ENCODE data around the gene TMC4. TPM values are rescaled to one million over a fixed set of nuclear protein-coding genes. Genes with fewer than 3 reads are reported as not detected.
A peak's percentile ranks its signal among the peaks of the same experiment; 100 is the strongest.
"Not testable (repeated sequence)": the region's sequence is repeated elsewhere in the genome, so short reads cannot be mapped to it uniquely, and the experiment has no call there.

TMC4 gene, protein sequence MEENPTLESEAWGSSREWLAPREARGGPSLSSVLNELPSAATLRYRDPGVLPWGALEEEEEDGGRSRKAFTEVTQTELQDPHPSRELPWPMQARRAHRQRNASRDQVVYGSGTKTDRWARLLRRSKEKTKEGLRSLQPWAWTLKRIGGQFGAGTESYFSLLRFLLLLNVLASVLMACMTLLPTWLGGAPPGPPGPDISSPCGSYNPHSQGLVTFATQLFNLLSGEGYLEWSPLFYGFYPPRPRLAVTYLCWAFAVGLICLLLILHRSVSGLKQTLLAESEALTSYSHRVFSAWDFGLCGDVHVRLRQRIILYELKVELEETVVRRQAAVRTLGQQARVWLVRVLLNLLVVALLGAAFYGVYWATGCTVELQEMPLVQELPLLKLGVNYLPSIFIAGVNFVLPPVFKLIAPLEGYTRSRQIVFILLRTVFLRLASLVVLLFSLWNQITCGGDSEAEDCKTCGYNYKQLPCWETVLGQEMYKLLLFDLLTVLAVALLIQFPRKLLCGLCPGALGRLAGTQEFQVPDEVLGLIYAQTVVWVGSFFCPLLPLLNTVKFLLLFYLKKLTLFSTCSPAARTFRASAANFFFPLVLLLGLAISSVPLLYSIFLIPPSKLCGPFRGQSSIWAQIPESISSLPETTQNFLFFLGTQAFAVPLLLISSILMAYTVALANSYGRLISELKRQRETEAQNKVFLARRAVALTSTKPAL
- total RNA-seq = 1 to 10 TPM in 1 of 2 donors, not detected in 1; 1.2 TPM

GRCh38 chr19:54172471-54173358, at the start of gene TMC4:
Gene TMC4 (minus strand): TSS chr19:54173160. CDS start chr19:54173117, 43 bp downstream.
- ATAC-seq (no peak), DNase-seq (ENCODE audit: low spot score) (no peak)
- H3K27ac Mint-ChIP-seq = no peak within 1 kb of the TSS
- H3K36me3 Mint-ChIP-seq = no peaks in the 10 kb centered on the region
- H3K4me1 Mint-ChIP-seq (ENCODE audit: low read depth in 2 of 2) = peaks cover 0 to 2% of the 10 kb centered on the region in 2 donors
- no peak within 1 kb of the TSS for H3K4me3 Mint-ChIP-seq
- no peaks in the 10 kb centered on the region for H3K27me3 Mint-ChIP-seq
- H3K9me3 Mint-ChIP-seq = no peaks in the 10 kb centered on the region

DNA sequence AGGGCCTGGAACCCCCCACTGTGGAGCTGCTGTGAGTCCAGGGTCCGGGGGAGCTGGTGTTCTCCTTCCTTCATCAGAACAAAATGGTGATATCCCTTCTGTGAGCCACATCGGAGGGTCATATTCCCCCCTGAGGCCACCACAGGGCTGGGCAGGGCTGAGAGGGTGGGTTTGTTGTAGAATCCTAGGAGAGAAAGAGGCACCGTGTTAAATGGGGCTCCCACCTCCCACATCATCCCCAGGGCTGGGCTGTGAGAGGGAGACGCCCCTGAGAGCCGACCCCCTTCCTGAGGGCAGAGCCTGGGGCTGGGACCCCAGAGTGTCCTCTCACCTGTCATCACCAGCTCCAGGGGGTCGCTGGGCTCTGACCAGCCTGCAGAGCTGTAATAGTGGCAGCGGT, 49.0 kb upstream of the TMC4 start:
- H3K36me3 Mint-ChIP-seq; H3K9me3 Mint-ChIP-seq; H3K4me1 Mint-ChIP-seq (ENCODE audit: low read depth in 2 of 2); H3K4me3 Mint-ChIP-seq; ATAC-seq; H3K27ac Mint-ChIP-seq; DNase-seq (ENCODE audit: low spot score): not testable (repeated sequence)
- peaks cover 0 to 12% of the 10 kb centered on the region in 2 donors for H3K27me3 Mint-ChIP-seq

- H3K4me3 Mint-ChIP-seq; H3K36me3 Mint-ChIP-seq; H3K27ac Mint-ChIP-seq; ATAC-seq; DNase-seq (ENCODE audit: low spot score); H3K4me1 Mint-ChIP-seq (ENCODE audit: low read depth in 2 of 2); H3K9me3 Mint-ChIP-seq: not testable (repeated sequence)
- H3K27me3 Mint-ChIP-seq = peaks cover 0 to 12% of the 10 kb centered on the region in 2 donors
Observed at GRCh38 chr19:54219702-54220101, 46.7 kb upstream of the TMC4 start.

DNA sequence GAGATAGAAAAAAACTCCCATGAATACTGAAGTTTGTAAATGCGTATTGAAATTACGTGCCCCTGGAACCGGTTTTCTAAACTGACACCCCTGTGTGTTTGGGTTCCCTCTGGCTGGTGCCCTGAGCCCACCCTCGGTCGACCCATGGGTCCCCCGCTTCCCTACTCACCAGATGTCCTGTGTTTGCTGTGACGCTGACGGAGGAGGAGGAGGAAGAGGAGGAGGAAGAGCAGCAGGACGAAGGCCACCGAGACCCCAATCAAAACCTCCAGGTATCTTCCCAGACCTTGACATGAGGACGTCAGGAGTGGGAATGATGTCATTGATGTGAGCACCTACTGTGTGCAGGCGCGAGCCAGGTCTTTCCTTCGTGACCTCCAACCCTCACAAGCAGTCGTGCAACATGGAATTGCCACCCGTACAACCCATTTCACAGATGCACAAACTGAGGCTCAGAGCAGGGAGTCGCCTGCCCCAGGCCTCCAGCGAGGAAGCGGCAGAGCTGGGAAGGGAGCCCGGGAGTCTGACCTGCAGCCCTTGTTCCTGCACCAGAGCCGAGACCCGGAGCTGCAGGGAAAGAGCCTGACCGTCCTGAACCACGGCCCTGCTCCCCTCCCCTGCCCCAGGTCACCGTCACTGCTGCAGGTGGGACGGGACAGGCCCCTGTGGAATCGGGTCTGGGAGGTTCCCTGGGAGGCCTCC, 46.2 kb upstream of the TMC4 start:
- Mint-ChIP-seq H3K36me3 (no peaks in the 10 kb centered on the region), H3K27ac (no peak overlapping the region), H3K27me3 (peaks cover 0 to 12% of the 10 kb centered on the region in 2 donors), H3K9me3 (no peaks in the 10 kb centered on the region), H3K4me1 (ENCODE audit: low read depth in 2 of 2) (peaks cover 0 to 6% of the 10 kb centered on the region in 2 donors), H3K4me3 (no peak overlapping the region)
- ATAC-seq (no peak), DNase-seq (ENCODE audit: low spot score) (no peak)

- peak in 1 of 2 donors; percentile 24 for ATAC-seq
- Mint-ChIP-seq H3K9me3 (no peaks in the 10 kb centered on the region), H3K4me3 (no peak overlapping the region), H3K4me1 (ENCODE audit: low read depth in 2 of 2) (peaks cover 0 to 2% of the 10 kb centered on the region in 2 donors), H3K36me3 (no peaks in the 10 kb centered on the region), H3K27ac (no peak overlapping the region), H3K27me3 (peaks cover 0 to 5% of the 10 kb centered on the region in 2 donors)
- DNase-seq (ENCODE audit: low spot score) = no peak
Observed at GRCh38 chr19:54218259-54218658, 45.3 kb upstream of the TMC4 start.

- not testable (repeated sequence) for H3K4me1 Mint-ChIP-seq (ENCODE audit: low read depth in 2 of 2)
Observed at GRCh38 chr19:54217517-54218247, 44.7 kb upstream of the TMC4 start.

GRCh38 chr19:54216869-54217268, 43.9 kb upstream of the TMC4 start:
- no peaks in the 10 kb centered on the region for H3K9me3 Mint-ChIP-seq
- H3K4me1 Mint-ChIP-seq (ENCODE audit: low read depth in 2 of 2) = peaks cover 0 to 2% of the 10 kb centered on the region in 2 donors
- ATAC-seq = no peak
- H3K36me3 Mint-ChIP-seq = no peaks in the 10 kb centered on the region
- H3K27me3 Mint-ChIP-seq = peaks cover 0 to 3% of the 10 kb centered on the region in 2 donors
- no peak for DNase-seq (ENCODE audit: low spot score)
- H3K4me3 Mint-ChIP-seq = no peak overlapping the region
- peak overlapping the region in 1 of 2 donors; percentile 36 for H3K27ac Mint-ChIP-seq

More at GRCh38 chr19:54217517-54218247, 44.7 kb upstream of the TMC4 start:
- H3K27me3 Mint-ChIP-seq; H3K36me3 Mint-ChIP-seq; ATAC-seq; H3K9me3 Mint-ChIP-seq; H3K27ac Mint-ChIP-seq; H3K4me3 Mint-ChIP-seq; DNase-seq (ENCODE audit: low spot score): not testable (repeated sequence)

DNA sequence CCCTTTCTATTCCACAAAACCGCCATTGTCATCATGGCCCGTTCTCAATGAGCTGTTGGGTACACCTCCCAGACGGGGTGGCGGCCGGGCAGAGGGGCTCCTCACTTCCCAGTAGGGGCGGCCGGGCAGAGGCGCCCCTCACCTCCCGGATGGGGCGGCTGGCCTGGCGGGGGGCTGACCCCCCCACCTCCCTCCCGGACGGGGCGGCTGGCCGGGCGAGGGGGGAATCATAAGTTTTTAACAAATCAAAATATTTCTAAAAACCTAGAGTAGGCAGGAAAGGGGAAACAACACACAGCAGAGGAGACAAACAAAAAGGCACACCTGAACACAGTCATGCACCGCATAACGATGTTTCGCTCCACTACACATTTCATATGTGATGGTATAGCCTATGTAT, 41.8 kb upstream of the TMC4 start:
- not testable (repeated sequence) for DNase-seq (ENCODE audit: low spot score); ATAC-seq; H3K9me3 Mint-ChIP-seq; H3K36me3 Mint-ChIP-seq; H3K4me3 Mint-ChIP-seq; H3K27ac Mint-ChIP-seq; H3K27me3 Mint-ChIP-seq
- H3K4me1 Mint-ChIP-seq (ENCODE audit: low read depth in 2 of 2) = peaks cover 14 to 16% of the 10 kb centered on the region in 2 donors

DNA sequence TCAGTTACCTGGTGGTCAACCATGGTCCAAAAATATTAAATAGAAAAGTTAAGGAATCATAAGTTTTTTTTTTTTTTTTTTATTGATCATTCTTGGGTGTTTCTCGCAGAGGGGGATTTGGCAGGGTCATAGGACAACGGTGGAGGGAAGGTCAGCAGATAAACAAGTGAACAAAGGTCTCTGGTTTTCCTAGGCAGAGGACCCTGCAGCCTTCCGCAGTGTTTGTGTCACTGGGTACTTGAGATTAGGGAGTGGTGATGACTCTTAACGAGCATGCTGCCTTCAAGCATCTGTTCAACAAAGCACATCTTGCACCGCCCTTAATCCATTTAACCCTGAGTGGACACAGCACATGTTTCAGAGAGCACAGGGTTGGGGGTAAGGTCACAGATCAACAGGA, 41.3 kb upstream of the TMC4 start:
- H3K4me3 Mint-ChIP-seq; H3K27ac Mint-ChIP-seq; H3K9me3 Mint-ChIP-seq; ATAC-seq; H3K27me3 Mint-ChIP-seq; DNase-seq (ENCODE audit: low spot score); H3K36me3 Mint-ChIP-seq: not testable (repeated sequence)
- H3K4me1 Mint-ChIP-seq (ENCODE audit: low read depth in 2 of 2) = peaks cover 16 to 17% of the 10 kb centered on the region in 2 donors

GRCh38 chr19:54211235-54211634, 38.3 kb upstream of the TMC4 start:
- H3K36me3 Mint-ChIP-seq = peaks cover 7% of the 10 kb centered on the region
- peak in 1 of 2 donors; percentile 3 for ATAC-seq
- DNase-seq (ENCODE audit: low spot score) = peak; percentile 58
- H3K9me3 Mint-ChIP-seq = no peaks in the 10 kb centered on the region
- peaks cover 30 to 40% of the 10 kb centered on the region in 2 donors for H3K4me1 Mint-ChIP-seq (ENCODE audit: low read depth in 2 of 2)
- peak overlapping the region; percentile 69 for H3K4me3 Mint-ChIP-seq
- peak overlapping the region; percentile 48 to 56 for H3K27ac Mint-ChIP-seq
- no peaks in the 10 kb centered on the region for H3K27me3 Mint-ChIP-seq

DNA sequence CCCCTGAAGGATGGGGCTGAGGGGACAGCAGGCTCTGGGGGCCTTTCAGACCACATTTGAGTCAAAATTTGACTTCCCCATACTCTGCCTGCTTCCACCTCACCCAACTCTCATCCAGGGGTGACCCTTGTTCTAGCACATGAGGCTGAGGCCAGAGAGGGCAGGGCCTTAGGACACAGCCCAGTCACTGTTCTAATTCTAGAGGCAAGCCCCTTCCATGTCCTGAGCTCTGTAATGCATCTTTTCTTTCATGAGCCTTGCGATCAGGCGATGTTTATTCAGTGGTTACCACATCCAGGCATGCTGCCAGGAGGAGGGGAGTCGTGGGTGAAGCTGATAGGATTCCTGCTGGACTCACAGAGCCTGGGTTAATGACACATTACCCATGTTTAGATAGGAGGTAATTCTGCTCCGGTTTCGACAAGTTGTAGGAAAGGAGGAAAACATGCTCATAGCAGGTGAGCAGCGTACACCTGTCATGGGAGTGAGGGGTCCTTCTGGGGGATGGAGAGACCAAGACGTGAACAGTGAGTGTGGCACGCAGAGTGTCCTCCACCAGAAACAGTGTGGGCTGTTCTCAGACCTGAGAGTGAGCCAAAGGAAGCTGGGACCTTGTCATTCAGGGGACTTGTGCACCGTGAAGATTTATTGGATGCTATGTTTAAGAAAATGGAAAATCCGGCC, 37.0 kb upstream of the TMC4 start:
- H3K9me3 Mint-ChIP-seq = no peaks in the 10 kb centered on the region
- no peaks in the 10 kb centered on the region for H3K27me3 Mint-ChIP-seq
- H3K4me1 Mint-ChIP-seq (ENCODE audit: low read depth in 2 of 2) = peaks cover 36 to 46% of the 10 kb centered on the region in 2 donors
- H3K36me3 Mint-ChIP-seq = peaks cover 12% of the 10 kb centered on the region
- H3K4me3 Mint-ChIP-seq = peak overlapping the region; percentile 63
- DNase-seq (ENCODE audit: low spot score) = no peak
- ATAC-seq = peak in 1 of 2 donors; percentile 3
- peak overlapping the region; percentile 56 to 62 for H3K27ac Mint-ChIP-seq
